ENCODE measurements around the gene PCSK5. TPM values are rescaled to one million over a fixed set of nuclear protein-coding genes. Genes with fewer than 3 reads are reported as not detected.

PCSK5 gene
- total and polyA plus RNA-seq, 8 donors, result 0.99 to 10.3 (median 4.4) TPM

DNA sequence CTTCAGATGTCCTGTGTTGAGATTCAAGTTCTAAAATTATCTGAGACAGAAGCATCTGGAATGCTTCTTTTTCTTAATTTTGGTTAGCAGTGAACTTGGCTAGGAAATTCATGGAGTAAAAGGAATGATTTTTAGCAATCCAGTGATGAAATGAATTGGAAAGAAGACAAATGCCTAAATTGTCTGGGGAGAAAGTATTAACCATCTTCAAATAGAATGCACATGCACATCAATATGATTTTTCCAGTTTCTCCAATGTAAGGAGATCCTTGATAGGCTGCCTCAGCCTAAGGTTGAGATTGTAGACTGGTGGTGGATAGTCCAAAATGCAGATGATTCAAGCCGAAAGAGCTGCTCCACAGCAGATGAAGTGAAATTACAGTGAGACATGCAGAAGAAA lies 106.7 kb downstream of the PCSK5 start:
- H3K36me3 ChIP-seq, result no peaks in the 10 kb centered on the region
- FAIRE-seq (no peak), DNase-seq (no peak), ATAC-seq (no peak)
- no peaks in the 10 kb centered on the region for H3K9me3 ChIP-seq
- H3K27me3 ChIP-seq, result no peaks in the 10 kb centered on the region
- TF ChIP-seq, protein P1, sequence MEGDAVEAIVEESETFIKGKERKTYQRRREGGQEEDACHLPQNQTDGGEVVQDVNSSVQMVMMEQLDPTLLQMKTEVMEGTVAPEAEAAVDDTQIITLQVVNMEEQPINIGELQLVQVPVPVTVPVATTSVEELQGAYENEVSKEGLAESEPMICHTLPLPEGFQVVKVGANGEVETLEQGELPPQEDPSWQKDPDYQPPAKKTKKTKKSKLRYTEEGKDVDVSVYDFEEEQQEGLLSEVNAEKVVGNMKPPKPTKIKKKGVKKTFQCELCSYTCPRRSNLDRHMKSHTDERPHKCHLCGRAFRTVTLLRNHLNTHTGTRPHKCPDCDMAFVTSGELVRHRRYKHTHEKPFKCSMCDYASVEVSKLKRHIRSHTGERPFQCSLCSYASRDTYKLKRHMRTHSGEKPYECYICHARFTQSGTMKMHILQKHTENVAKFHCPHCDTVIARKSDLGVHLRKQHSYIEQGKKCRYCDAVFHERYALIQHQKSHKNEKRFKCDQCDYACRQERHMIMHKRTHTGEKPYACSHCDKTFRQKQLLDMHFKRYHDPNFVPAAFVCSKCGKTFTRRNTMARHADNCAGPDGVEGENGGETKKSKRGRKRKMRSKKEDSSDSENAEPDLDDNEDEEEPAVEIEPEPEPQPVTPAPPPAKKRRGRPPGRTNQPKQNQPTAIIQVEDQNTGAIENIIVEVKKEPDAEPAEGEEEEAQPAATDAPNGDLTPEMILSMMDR (IDR thresholded peaks at IDR 0.05), result no peak
- 91 to 94% methylated on average over 1 of the region's 1 CpG for WGBS, 2 donors
- intact Hi-C loops (cut with DNase I), result no loop called here
- H3K4me3 ChIP-seq, result no peak overlapping the region
- H3K4me1 ChIP-seq, result peaks cover 0 to 6% (median 0%) of the 10 kb centered on the region in 3 donors
- no peak overlapping the region for H3K27ac ChIP-seq

DNA sequence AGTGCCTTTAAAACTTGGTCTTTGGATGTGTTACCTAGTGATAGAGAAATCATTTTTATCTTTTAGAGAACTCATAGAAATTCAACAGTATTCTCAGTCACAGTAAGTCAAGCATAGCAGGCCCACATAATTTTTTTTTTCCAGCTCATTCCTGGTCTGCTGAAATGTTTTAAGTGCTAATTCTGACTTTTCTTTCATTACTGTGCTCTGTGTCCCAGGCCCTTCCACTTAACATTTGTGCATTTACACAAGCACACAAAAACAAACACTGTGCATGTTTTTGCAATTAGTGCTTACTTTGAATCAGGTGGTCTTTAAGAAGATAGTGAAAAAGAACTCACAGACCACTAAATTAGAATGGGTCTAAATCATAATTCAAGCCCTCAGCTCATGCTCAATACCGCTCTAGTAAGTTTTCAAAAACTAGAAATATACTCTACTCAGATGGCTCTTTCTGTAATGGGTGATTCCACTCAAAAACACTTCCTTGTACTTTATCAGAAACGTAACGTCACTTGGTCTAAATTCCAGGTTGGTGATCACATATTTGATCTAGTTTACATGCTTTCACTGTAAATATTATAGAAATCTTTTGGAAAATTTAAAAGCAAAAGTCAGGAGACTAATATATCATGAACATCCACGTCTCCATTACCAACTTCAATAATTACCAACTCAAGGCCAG lies 107.8 kb downstream of the PCSK5 start:
- FAIRE-seq, result no peak
- intact Hi-C loops (cut with DNase I), result no loop called here

DNA sequence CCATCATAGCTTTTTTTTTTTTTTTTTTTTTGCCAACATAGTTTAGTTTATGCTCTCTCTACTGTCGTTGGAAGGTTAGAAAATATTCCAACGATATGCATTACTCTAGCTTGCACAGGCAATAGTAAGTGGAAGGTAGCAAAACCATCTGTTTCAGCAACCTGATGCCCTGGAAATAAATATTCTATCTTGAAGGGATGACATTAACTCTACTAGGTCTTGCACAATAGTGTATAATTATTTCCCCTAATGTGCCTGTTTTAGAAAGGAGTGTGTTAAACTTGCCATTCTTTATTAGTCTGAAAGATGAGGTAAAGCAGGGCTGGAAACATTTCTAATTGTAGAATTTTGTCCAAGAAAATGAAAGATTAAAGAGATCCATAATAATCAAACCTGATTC lies 111.0 kb downstream of the PCSK5 start:
- no peak for ATAC-seq

More for the DNA sequence above, 107.8 kb downstream of the PCSK5 start:
- H3K27ac ChIP-seq, result no peak overlapping the region
- no peaks in the 10 kb centered on the region for H3K9me3 ChIP-seq
- no peak overlapping the region for H3K4me3 ChIP-seq
- no peaks in the 10 kb centered on the region for H3K36me3 ChIP-seq
- TF ChIP-seq, protein P1 (IDR thresholded peaks at IDR 0.05), result no peak
- peaks cover 0 to 6% (median 0%) of the 10 kb centered on the region in 3 donors for H3K4me1 ChIP-seq
- DNase-seq (no peak), ATAC-seq (no peak)
- WGBS, 2 donors, result 71 to 74% methylated on average over 4 of the region's 4 CpGs
- H3K27me3 ChIP-seq, result no peaks in the 10 kb centered on the region

DNA sequence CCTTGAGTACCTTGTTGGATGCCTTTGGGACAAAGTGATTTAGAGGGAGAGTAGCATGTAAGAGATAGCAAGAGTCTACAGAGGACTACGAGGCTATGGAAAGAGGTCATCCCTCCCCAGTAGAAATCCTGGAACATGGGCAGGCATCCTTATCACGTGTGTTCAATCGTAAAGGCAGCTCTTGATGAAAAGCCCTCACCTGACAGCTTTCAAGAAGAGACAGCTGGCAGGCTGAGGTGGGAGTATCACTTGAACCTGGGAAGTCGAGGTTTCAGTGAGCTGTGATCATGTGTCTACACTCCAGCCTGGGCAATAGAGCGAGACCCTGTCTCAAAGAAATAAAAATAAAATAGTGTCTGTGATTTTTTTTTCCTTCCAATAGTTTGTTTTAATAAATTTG lies 112.6 kb downstream of the PCSK5 start:
- DNase-seq (no peak), FAIRE-seq (no peak), ATAC-seq (no peak)
- H3K9me3 ChIP-seq, result no peaks in the 10 kb centered on the region
- TF ChIP-seq, protein P1 (IDR thresholded peaks at IDR 0.05), result no peak
- no peak overlapping the region for H3K4me3 ChIP-seq
- H3K27me3 ChIP-seq, result no peaks in the 10 kb centered on the region
- no peaks in the 10 kb centered on the region for H3K36me3 ChIP-seq
- WGBS, 2 donors, result 78 to 85% methylated on average over 5 of the region's 5 CpGs
- intact Hi-C loops (cut with DNase I), result no loop called here
- no peaks in the 10 kb centered on the region for H3K4me1 ChIP-seq
- H3K27ac ChIP-seq, result no peak overlapping the region

More for the DNA sequence above, 111.0 kb downstream of the PCSK5 start:
- H3K4me3 ChIP-seq, result no peak overlapping the region
- no peaks in the 10 kb centered on the region for H3K27me3 ChIP-seq
- FAIRE-seq, result no peak
- H3K27ac ChIP-seq, result no peak overlapping the region
- 86 to 91% methylated on average over 2 of the region's 2 CpGs for WGBS, 2 donors
- no peaks in the 10 kb centered on the region for H3K9me3 ChIP-seq
- DNase-seq, result no peak
- TF ChIP-seq, protein P1 (IDR thresholded peaks at IDR 0.05), result no peak
- H3K4me1 ChIP-seq, result peaks cover 0 to 5% (median 0%) of the 10 kb centered on the region in 3 donors
- intact Hi-C loops (cut with DNase I), result no loop called here
- no peaks in the 10 kb centered on the region for H3K36me3 ChIP-seq

DNA sequence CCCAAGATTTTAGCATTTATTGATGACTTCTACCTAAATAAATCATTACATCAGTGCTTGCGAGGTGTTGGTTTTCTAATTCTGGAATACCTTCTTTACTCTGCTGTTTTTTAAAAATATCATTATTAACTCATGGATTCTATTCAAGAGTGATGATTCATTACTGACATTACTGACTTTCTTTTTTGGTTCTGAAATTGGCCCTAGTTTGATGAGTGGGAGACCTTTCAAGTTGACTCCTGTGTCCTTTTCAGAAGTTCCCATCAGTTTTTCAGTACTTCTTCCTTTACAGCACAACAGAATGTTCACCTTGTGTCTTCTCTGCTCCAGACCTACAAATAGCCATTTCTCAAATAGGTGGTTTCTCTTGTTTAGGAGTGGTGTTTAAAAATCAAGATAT lies 114.1 kb downstream of the PCSK5 start:
- no peak overlapping the region for H3K4me3 ChIP-seq
- no peak overlapping the region for H3K27ac ChIP-seq
- WGBS, 2 donors, result 92 to 94% methylated on average over 1 of the region's 1 CpG
- ATAC-seq (no peak), FAIRE-seq (no peak), DNase-seq (no peak)
- no peaks in the 10 kb centered on the region for H3K4me1 ChIP-seq
- intact Hi-C loops (cut with DNase I), result no loop called here
- no peaks in the 10 kb centered on the region for H3K36me3 ChIP-seq
- H3K27me3 ChIP-seq, result no peaks in the 10 kb centered on the region
- TF ChIP-seq, protein P1 (IDR thresholded peaks at IDR 0.05), result no peak
- H3K9me3 ChIP-seq, result no peaks in the 10 kb centered on the region

Measured in pancreas (tissue), 10 donors.